Fibroblast of lung (primary cell): ENCODE measurements around the gene SORL1.

ENCODE experiments used
- CTCF ChIP-seq, 2 donors: IDR thresholded peaks in 1 of 2; conservative IDR thresholded peaks in 1 of 2; 1 replicate in 1 of 2; 2 replicates in 1 of 2; pipeline ENCODE4 v1.5.1; 2011 to 2012; ENCODE audit warnings: low read length in 2 of 2, control low read depth in 1 of 2, inconsistent platforms in 1 of 2, low read depth in 1 of 2, mild to moderate bottlenecking in 1 of 2
- EZH2 ChIP-seq: IDR thresholded peaks from 2 replicates; pipeline ENCODE4 v1.5.1; 2012; ENCODE audit warnings: low read length, control low read depth, mild to moderate bottlenecking; ENCODE audit errors: missing control alignments

- no peak for TF ChIP-seq CTCF (conservative IDR thresholded peaks at IDR 0.05 in 1 of 2, IDR thresholded peaks at IDR 0.05 in 1 of 2; ENCODE audit: low read depth in 1 of 2, low read length in 2 of 2)
- TF ChIP-seq EZH2 = no peak
Observed at GRCh38 chr11:121445071-121445768, 6.9 kb upstream of the SORL1 start.
